ENCODE measurements around the gene NEDD9. TPM values are rescaled to one million over a fixed set of nuclear protein-coding genes. Genes with fewer than 3 reads are reported as not detected.
A peak's percentile ranks its signal among the peaks of the same experiment; 100 is the strongest.

NEDD9 gene, protein sequence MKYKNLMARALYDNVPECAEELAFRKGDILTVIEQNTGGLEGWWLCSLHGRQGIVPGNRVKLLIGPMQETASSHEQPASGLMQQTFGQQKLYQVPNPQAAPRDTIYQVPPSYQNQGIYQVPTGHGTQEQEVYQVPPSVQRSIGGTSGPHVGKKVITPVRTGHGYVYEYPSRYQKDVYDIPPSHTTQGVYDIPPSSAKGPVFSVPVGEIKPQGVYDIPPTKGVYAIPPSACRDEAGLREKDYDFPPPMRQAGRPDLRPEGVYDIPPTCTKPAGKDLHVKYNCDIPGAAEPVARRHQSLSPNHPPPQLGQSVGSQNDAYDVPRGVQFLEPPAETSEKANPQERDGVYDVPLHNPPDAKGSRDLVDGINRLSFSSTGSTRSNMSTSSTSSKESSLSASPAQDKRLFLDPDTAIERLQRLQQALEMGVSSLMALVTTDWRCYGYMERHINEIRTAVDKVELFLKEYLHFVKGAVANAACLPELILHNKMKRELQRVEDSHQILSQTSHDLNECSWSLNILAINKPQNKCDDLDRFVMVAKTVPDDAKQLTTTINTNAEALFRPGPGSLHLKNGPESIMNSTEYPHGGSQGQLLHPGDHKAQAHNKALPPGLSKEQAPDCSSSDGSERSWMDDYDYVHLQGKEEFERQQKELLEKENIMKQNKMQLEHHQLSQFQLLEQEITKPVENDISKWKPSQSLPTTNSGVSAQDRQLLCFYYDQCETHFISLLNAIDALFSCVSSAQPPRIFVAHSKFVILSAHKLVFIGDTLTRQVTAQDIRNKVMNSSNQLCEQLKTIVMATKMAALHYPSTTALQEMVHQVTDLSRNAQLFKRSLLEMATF
- total RNA-seq = 10 to 100 TPM; 30.8 to 55.3 (median 33.7) TPM
- total RNA-seq (2013) = 59.7 TPM
- 29.7 to 215 (median 64.9) reads per million in 29 experiments for total RNA-seq

DNA sequence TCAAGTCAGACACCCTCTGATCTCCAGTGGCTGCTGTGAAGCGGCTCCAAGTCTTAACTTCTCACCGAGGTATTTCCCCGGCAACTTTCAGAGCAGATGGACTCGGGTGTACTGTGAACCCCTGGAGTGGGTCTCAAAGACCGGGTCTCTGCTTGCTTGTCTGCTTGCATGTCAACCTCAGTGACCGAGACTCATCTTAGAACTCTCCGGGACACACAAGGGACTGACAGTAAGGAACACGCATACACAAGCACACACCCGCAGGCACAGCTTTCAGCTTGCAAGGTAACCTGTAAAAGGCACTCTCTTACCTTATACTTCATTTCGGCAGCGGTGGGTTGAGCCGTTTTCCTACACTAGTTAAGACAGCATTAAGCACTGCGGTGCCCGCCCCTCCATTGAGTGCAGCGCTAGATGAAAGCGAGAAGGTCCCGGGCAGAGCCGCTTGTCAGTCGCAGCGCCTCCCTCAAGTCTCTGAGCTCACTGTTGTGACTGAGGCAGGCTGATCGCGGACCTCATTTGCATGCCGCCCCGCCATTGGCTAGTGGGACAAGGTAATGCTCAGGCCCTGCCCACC, at the start of gene NEDD9:
NEDD9 (minus strand) TSS at position 476 of the 577 bp plus-strand sequence; CDS start at position 323, 153 bp downstream.
- H3K4me3 Mint-ChIP-seq = peak within 1 kb of the TSS; percentile 83 to 89 (median 87)
- H3K27me3 Mint-ChIP-seq = no peaks in the 10 kb centered on the region
- peaks cover 50 to 81% (median 65%) of the 10 kb centered on the region in 3 donors for H3K4me1 Mint-ChIP-seq
- H3K9me3 Mint-ChIP-seq = no peaks in the 10 kb centered on the region
- peak within 1 kb of the TSS; percentile 93 to 95 for H3K27ac Mint-ChIP-seq
- H3K36me3 ChIP-seq (ENCODE audit: control insufficient read depth in 2 of 2, extremely low read depth in 1 of 2, insufficient read depth in 1 of 2, low read length in 1 of 2) = no peaks in the 10 kb centered on the region
- H3K4me1 ChIP-seq (ENCODE audit: control insufficient read depth in 1 of 2, extremely low read depth in 1 of 2, insufficient read depth in 2 of 2, low read length in 2 of 2) = peaks cover 33 to 37% of the 10 kb centered on the region in 2 experiments
- ATAC-seq (replicated peaks in 1 of 4) = peak; percentile 94 to 100 (median 98)
- WGBS (ENCODE audit: insufficient coverage) = 1% methylated on average over 24 of the region's 24 CpGs
- H3K36me3 Mint-ChIP-seq = peaks cover 12% of the 10 kb centered on the region
- H3K27me3 ChIP-seq (replicated peaks in 1 of 2; ENCODE audit: control insufficient read depth in 2 of 2, extremely low read depth in 1 of 2, insufficient read depth in 2 of 2, low read length in 1 of 2) = no peaks in the 10 kb centered on the region
- H3K4me3 ChIP-seq (ENCODE audit: control insufficient read depth in 1 of 2, extremely low read depth in 1 of 2, low read length in 1 of 2) = peak within 1 kb of the TSS; percentile 48 to 64
- no peaks in the 10 kb centered on the region for H3K9me3 ChIP-seq
- peak within 1 kb of the TSS; percentile 84 for H3K27ac ChIP-seq (ENCODE audit: low read length)
- peak; percentile 77 to 99 (median 95) for DNase-seq
- POLR2A ChIA-PET = interaction anchor here (0.5 to 2.3 kb wide), 17 partner anchors 9 to 295 kb away, joined by 3 to 19 read pairs (median 4); partner anchors contain the start of gene SMIM13 (in 1 of the 2)
- CTCF ChIA-PET = interaction anchor here in 1 of 2 donors (0.8 to 1.8 kb wide), 15 partner anchors 9 to 150 kb away, joined by 3 to 11 read pairs (median 4); no protein-coding TSS in a partner anchor

DNA sequence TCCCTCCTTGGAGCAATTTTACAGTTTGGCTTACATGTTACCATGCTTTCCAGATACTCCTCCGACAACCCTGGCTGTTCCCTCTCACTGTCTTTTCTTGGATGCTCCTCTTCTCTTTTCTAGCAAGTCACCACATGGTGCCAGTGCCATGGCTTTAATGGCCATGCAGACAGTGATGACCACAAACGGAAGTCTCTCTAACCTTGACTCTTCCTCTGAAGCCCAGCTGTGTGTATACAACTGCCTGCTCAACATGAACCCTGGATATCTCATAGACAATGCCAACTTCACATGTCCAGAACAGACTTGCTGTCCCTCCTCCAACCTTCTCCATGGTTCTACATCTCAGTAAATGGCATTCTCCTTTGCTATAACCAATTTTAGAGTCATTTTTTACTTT, 49.8 kb upstream of the NEDD9 start:
- H3K36me3 Mint-ChIP-seq = peaks cover 37% of the 10 kb centered on the region
- WGBS (ENCODE audit: insufficient coverage) = 100% methylated on average over 2 of the region's 2 CpGs
- Histone ChIP-seq H3K27me3 (replicated peaks in 1 of 2; ENCODE audit: control insufficient read depth in 2 of 2, extremely low read depth in 1 of 2, insufficient read depth in 2 of 2, low read length in 1 of 2) (no peaks in the 10 kb centered on the region), H3K4me1 (ENCODE audit: control insufficient read depth in 1 of 2, extremely low read depth in 1 of 2, insufficient read depth in 2 of 2, low read length in 2 of 2) (peaks cover 0 to 18% of the 10 kb centered on the region in 2 experiments), H3K4me3 (ENCODE audit: control insufficient read depth in 1 of 2, extremely low read depth in 1 of 2, low read length in 1 of 2) (no peak overlapping the region), H3K36me3 (ENCODE audit: control insufficient read depth in 2 of 2, extremely low read depth in 1 of 2, insufficient read depth in 1 of 2, low read length in 1 of 2) (peaks cover 0 to 3% of the 10 kb centered on the region in 2 donors), H3K9me3 (no peaks in the 10 kb centered on the region), H3K27ac (ENCODE audit: low read length) (no peak overlapping the region)
- H3K27me3 Mint-ChIP-seq = no peaks in the 10 kb centered on the region
- no peak overlapping the region for H3K4me3 Mint-ChIP-seq
- no peak for DNase-seq
- no peak overlapping the region for H3K27ac Mint-ChIP-seq
- H3K9me3 Mint-ChIP-seq = peaks cover 0 to 4% (median 0%) of the 10 kb centered on the region in 3 donors
- H3K4me1 Mint-ChIP-seq = peaks cover 29 to 45% (median 34%) of the 10 kb centered on the region in 3 donors
- no peak for ATAC-seq (replicated peaks in 1 of 4)
- CTCF ChIA-PET = no interaction called here
- POLR2A ChIA-PET = no interaction called here

DNA sequence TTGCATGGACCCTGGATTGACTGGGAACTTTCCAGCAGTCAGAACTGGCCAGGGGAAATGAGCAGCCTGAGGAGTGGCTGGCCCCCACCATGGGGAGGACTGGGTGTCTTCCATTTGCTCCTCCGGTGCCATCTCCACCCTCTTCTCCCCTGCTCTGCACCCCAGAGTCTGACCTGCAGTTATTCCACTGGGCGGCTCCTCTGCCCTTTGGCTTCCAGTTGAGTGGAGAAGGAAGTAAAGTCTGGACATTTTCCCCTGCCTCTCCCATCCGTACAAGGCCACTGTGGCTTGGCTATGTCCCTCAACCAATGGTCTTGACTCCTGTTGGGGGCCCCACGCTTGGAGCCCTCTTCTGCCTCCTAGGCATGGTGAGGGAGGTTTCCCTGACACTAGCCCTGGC, 47.9 kb upstream of the NEDD9 start:
- no peak overlapping the region for H3K4me3 ChIP-seq (ENCODE audit: control insufficient read depth in 1 of 2, extremely low read depth in 1 of 2, low read length in 1 of 2)
- H3K27ac Mint-ChIP-seq = no peak overlapping the region
- ChIA-PET CTCF (no interaction called here), POLR2A (no interaction called here)
- WGBS (ENCODE audit: insufficient coverage) = no CpG with 5 or more reads among the region's 4 CpGs
- H3K4me1 ChIP-seq (ENCODE audit: control insufficient read depth in 1 of 2, extremely low read depth in 1 of 2, insufficient read depth in 2 of 2, low read length in 2 of 2) = peaks cover 6 to 33% of the 10 kb centered on the region in 2 experiments
- H3K9me3 Mint-ChIP-seq = no peaks in the 10 kb centered on the region
- no peaks in the 10 kb centered on the region for H3K9me3 ChIP-seq
- H3K4me1 Mint-ChIP-seq = peaks cover 46 to 61% (median 50%) of the 10 kb centered on the region in 3 donors
- H3K27ac ChIP-seq (ENCODE audit: low read length) = no peak overlapping the region
- peaks cover 27% of the 10 kb centered on the region for H3K36me3 Mint-ChIP-seq
- H3K27me3 Mint-ChIP-seq = no peaks in the 10 kb centered on the region
- no peak overlapping the region for H3K4me3 Mint-ChIP-seq
- DNase-seq (no peak), ATAC-seq (replicated peaks in 1 of 4) (no peak)
- H3K36me3 ChIP-seq (ENCODE audit: control insufficient read depth in 2 of 2, extremely low read depth in 1 of 2, insufficient read depth in 1 of 2, low read length in 1 of 2) = peaks cover 0 to 3% of the 10 kb centered on the region in 2 donors
- no peaks in the 10 kb centered on the region for H3K27me3 ChIP-seq (replicated peaks in 1 of 2; ENCODE audit: control insufficient read depth in 2 of 2, extremely low read depth in 1 of 2, insufficient read depth in 2 of 2, low read length in 1 of 2)

DNA sequence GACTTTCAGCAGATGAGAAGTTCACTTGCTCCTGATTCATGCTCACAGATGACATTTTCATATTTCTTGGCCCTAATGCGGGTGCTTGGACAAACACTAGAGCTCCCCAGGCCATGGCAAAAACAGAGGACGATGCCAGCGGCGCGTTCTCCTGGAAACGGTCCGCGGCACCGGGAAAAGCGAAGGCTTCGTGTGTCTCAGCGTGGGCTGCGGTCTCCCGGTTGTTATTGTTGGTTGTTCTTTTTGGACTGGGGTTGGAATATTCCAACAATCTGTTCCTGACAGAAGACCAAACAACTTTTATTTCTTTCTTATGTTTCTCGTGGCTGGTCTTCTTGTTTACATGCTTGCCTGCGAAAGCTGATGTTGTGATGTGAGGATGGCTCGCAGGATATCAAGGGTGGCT, 46.8 kb upstream of the NEDD9 start:
- no peak for DNase-seq
- no peaks in the 10 kb centered on the region for H3K9me3 ChIP-seq
- peaks cover 6 to 33% of the 10 kb centered on the region in 2 experiments for H3K4me1 ChIP-seq (ENCODE audit: control insufficient read depth in 1 of 2, extremely low read depth in 1 of 2, insufficient read depth in 2 of 2, low read length in 2 of 2)
- Mint-ChIP-seq H3K4me1 (peaks cover 51 to 67% (median 56%) of the 10 kb centered on the region in 3 donors), H3K27ac (no peak overlapping the region), H3K9me3 (no peaks in the 10 kb centered on the region), H3K36me3 (peaks cover 29% of the 10 kb centered on the region), H3K4me3 (no peak overlapping the region), H3K27me3 (no peaks in the 10 kb centered on the region)
- 100% methylated on average over 1 of the region's 17 CpGs for WGBS (ENCODE audit: insufficient coverage)
- no peaks in the 10 kb centered on the region for H3K27me3 ChIP-seq (replicated peaks in 1 of 2; ENCODE audit: control insufficient read depth in 2 of 2, extremely low read depth in 1 of 2, insufficient read depth in 2 of 2, low read length in 1 of 2)
- no peak overlapping the region for H3K27ac ChIP-seq (ENCODE audit: low read length)
- peaks cover 0 to 3% of the 10 kb centered on the region in 2 donors for H3K36me3 ChIP-seq (ENCODE audit: control insufficient read depth in 2 of 2, extremely low read depth in 1 of 2, insufficient read depth in 1 of 2, low read length in 1 of 2)
- ChIA-PET CTCF (no interaction called here), POLR2A (no interaction called here)
- no peak overlapping the region for H3K4me3 ChIP-seq (ENCODE audit: control insufficient read depth in 1 of 2, extremely low read depth in 1 of 2, low read length in 1 of 2)
- ATAC-seq (replicated peaks in 1 of 4) = no peak

DNA sequence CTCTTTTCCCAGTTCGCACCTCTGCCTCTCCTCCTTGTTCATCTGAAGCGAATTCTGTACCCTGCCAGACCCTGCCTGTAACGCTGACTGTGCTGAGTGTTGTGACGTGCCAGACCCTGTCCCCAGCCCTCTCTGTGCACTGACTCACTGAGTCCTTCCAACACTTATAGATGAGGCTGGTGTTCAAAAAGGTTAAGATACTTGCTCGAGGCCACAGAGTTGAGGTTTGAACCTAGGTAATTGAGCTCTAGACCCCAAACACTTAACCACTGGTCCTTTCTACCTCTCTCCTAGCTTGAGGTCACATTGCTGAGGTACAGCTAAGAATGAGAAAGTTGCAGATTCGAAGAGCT, 45.7 kb upstream of the NEDD9 start:
- Histone ChIP-seq H3K36me3 (ENCODE audit: control insufficient read depth in 2 of 2, extremely low read depth in 1 of 2, insufficient read depth in 1 of 2, low read length in 1 of 2) (peaks cover 3 to 4% of the 10 kb centered on the region in 2 donors), H3K27ac (ENCODE audit: low read length) (peak overlapping the region; percentile 67), H3K27me3 (replicated peaks in 1 of 2; ENCODE audit: control insufficient read depth in 2 of 2, extremely low read depth in 1 of 2, insufficient read depth in 2 of 2, low read length in 1 of 2) (no peaks in the 10 kb centered on the region), H3K4me1 (ENCODE audit: control insufficient read depth in 1 of 2, extremely low read depth in 1 of 2, insufficient read depth in 2 of 2, low read length in 2 of 2) (peaks cover 6 to 33% of the 10 kb centered on the region in 2 experiments), H3K4me3 (ENCODE audit: control insufficient read depth in 1 of 2, extremely low read depth in 1 of 2, low read length in 1 of 2) (no peak overlapping the region), H3K9me3 (no peaks in the 10 kb centered on the region)
- peaks cover 38% of the 10 kb centered on the region for H3K36me3 Mint-ChIP-seq
- H3K9me3 Mint-ChIP-seq = no peaks in the 10 kb centered on the region
- peak in 1 of 35 experiments; percentile 29 for DNase-seq
- peaks cover 51 to 67% (median 56%) of the 10 kb centered on the region in 3 donors for H3K4me1 Mint-ChIP-seq
- WGBS (ENCODE audit: insufficient coverage) = no CpG with 5 or more reads among the region's 6 CpGs
- ChIA-PET CTCF (interaction anchor here in 1 of 2 donors (0.6 kb wide), 2 partner anchors 43 to 106 kb away, joined by 3 to 4 read pairs; no protein-coding TSS in a partner anchor), POLR2A (interaction anchor here in 1 of 2 donors (0.6 to 1.4 kb wide), 4 partner anchors 20 to 1902 kb away, joined by 3 to 4 read pairs (median 4); partner anchors contain the start of gene NEDD9)
- ATAC-seq (replicated peaks in 1 of 4) = peak in 2 of 4 experiments; percentile 45 to 47
- H3K4me3 Mint-ChIP-seq = peak overlapping the region in 2 of 3 donors; percentile 29 to 61
- H3K27me3 Mint-ChIP-seq = no peaks in the 10 kb centered on the region
- H3K27ac Mint-ChIP-seq = peak overlapping the region; percentile 65 to 86
